DMS114 treated with DMSO at 0.1 percent for 48 hours (cell line): Measurements from ENCODE around the gene ZSCAN25.
"Not testable (repeated sequence)": the region's sequence is repeated elsewhere in the genome, so short reads cannot be mapped to it uniquely, and the experiment has no call there.

Experiments used
- DNase-seq: peaks from one replicate; lab custom pipeline; 2025; ENCODE audit not compliant: unreplicated experiment; lab: John Stamatoyannopoulos, UW

ZSCAN25 gene

GRCh38 chr7:99617192-99617781, 541 bp downstream of the ZSCAN25 start:
- DNase-seq: no peak

GRCh38 chr7:99618726-99619125, 2.0 kb downstream of the ZSCAN25 start:
- DNase-seq: no peak

- no peak for DNase-seq
Measured at GRCh38 chr7:99619571-99620130, 2.9 kb downstream of the ZSCAN25 start.

GRCh38 chr7:99621271-99621670, 4.5 kb downstream of the ZSCAN25 start:
- no peak for DNase-seq

- DNase-seq: no peak
Measured at GRCh38 chr7:99622596-99622995, 5.8 kb downstream of the ZSCAN25 start.

- no peak for DNase-seq
Measured at GRCh38 chr7:99623091-99623693, 6.4 kb downstream of the ZSCAN25 start.

GRCh38 chr7:99623702-99624447, 7.1 kb downstream of the ZSCAN25 start:
- DNase-seq: no peak

GRCh38 chr7:99624484-99624883, 7.7 kb downstream of the ZSCAN25 start:
- DNase-seq: no peak

- no peak for DNase-seq
Measured at GRCh38 chr7:99625321-99625720, 8.6 kb downstream of the ZSCAN25 start.

- DNase-seq: no peak
Measured at GRCh38 chr7:99625961-99626360, 9.2 kb downstream of the ZSCAN25 start.

GRCh38 chr7:99626661-99627060, 9.9 kb downstream of the ZSCAN25 start:
- DNase-seq: no peak

GRCh38 chr7:99627513-99627912, 10.8 kb downstream of the ZSCAN25 start:
- DNase-seq: no peak

GRCh38 chr7:99628471-99629465, 12.0 kb downstream of the ZSCAN25 start:
- DNase-seq: no peak

GRCh38 chr7:99629643-99630042, 12.9 kb downstream of the ZSCAN25 start:
- no peak for DNase-seq

GRCh38 chr7:99631295-99632109, 14.8 kb downstream of the ZSCAN25 start:
- no peak for DNase-seq

GRCh38 chr7:99637414-99637813, 20.7 kb downstream of the ZSCAN25 start:
- not testable (repeated sequence) for DNase-seq

GRCh38 chr7:99638731-99639130, 22.0 kb downstream of the ZSCAN25 start:
- no peak for DNase-seq

- no peak for DNase-seq
Measured at GRCh38 chr7:99639267-99639666, 22.5 kb downstream of the ZSCAN25 start.

- DNase-seq: no peak
Measured at GRCh38 chr7:99642027-99642426, 25.3 kb downstream of the ZSCAN25 start.

- no peak for DNase-seq
Measured at GRCh38 chr7:99643464-99643863, 26.7 kb downstream of the ZSCAN25 start.
